ACC112 (cell line): ENCODE measurements around the gene RXRA.

Source experiments
- H2AFZ ChIP-seq: fragments of 200-600 bp; sonication (generic); one replicate; pipeline ENCODE4 v1.6.0; 2017; ENCODE audit warnings: antibody characterized with exemption, low read length; ENCODE audit not compliant: unreplicated experiment
- H3K27ac ChIP-seq: fragments of 200-600 bp; sonication (generic); 2 replicates; pipeline ENCODE4 v1.5.1; 2014; ENCODE audit warnings: low read depth, mild to moderate bottlenecking, antibody characterized with exemption, low read length, moderate library complexity
- H3K27me3 ChIP-seq: fragments of 200-600 bp; sonication (generic); 2 replicates; pipeline ENCODE4 v1.6.1; 2014; ENCODE audit warnings: mild to moderate bottlenecking, antibody characterized with exemption, low read length, moderate library complexity, mixed read lengths; ENCODE audit not compliant: insufficient read depth
- H3K36me3 ChIP-seq: fragments of 200-600 bp; sonication (generic); 2 replicates; pipeline ENCODE4 v1.6.1; 2016; ENCODE audit warnings: mild to moderate bottlenecking, antibody characterized with exemption, low read length, moderate library complexity, mixed read lengths; ENCODE audit not compliant: insufficient read depth
- H3K4me1 ChIP-seq: fragments of 200-600 bp; sonication (generic); one replicate; pipeline ENCODE4 v1.6.1; 2016; ENCODE audit warnings: low read length, mixed read lengths; ENCODE audit not compliant: insufficient read depth, unreplicated experiment, control insufficient read depth
- H3K4me3 ChIP-seq: fragments of 200-600 bp; sonication (generic); 2 replicates; pipeline ENCODE4 v1.5.1; 2014; ENCODE audit warnings: mild to moderate bottlenecking, low read depth, low read length
- H3K79me2 ChIP-seq: fragments of 200-600 bp; sonication (generic); one replicate; pipeline ENCODE4 v1.6.0; 2016; ENCODE audit warnings: low read length; ENCODE audit not compliant: control insufficient read depth, unreplicated experiment, insufficient read depth

Gene RXRA

GRCh38 chr9:134373953-134374300, 47.7 kb downstream of the RXRA start:
- Histone ChIP-seq H3K27me3 (no peaks in the 10 kb centered on the region), H3K4me3 (no peak overlapping the region), H3K79me2 (peaks cover 64% of the 10 kb centered on the region), H3K27ac (no peak overlapping the region), H3K36me3 (no peaks in the 10 kb centered on the region), H3K4me1 (peaks cover 19% of the 10 kb centered on the region), H2AFZ (no peak overlapping the region)

DNA sequence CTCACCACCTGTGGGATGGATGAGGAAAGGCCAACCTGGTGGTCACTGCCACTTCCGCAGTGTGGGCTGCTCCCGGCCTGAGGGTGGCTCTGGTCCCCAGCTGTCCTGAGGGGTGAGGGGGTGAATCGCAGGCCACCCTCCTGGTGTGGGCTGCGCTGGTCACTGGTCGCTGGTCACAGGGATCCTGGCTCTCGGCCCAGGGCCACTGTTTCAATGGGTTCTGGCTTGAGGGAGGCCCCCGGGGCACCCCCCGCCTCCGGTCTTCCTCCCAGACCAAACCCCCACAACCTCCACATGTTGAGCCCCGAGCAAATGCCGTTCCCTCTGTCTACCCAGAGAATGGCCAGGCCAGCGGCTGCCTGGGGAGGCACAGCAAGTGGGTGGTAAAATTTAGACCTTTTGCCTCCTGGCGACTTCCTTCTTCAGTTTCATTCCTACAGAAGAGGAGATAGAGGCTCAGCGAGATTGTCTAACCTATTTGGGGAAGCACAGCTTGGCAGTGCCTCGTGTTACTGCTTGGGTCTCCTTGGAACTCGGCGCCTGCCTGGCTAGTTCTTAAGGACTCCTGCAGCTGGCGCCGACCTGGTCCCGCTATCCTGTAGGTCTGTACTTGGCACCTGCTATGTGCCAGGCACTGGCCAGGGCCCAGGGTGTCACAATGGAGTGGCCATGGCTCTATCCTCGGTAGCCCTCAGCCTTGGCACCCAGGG, 48.2 kb downstream of the RXRA start:
- H2AFZ ChIP-seq = no peak overlapping the region
- no peak overlapping the region for H3K27ac ChIP-seq
- peaks cover 24% of the 10 kb centered on the region for H3K4me1 ChIP-seq
- no peaks in the 10 kb centered on the region for H3K27me3 ChIP-seq
- H3K4me3 ChIP-seq = no peak overlapping the region
- no peaks in the 10 kb centered on the region for H3K36me3 ChIP-seq
- peaks cover 64% of the 10 kb centered on the region for H3K79me2 ChIP-seq

DNA sequence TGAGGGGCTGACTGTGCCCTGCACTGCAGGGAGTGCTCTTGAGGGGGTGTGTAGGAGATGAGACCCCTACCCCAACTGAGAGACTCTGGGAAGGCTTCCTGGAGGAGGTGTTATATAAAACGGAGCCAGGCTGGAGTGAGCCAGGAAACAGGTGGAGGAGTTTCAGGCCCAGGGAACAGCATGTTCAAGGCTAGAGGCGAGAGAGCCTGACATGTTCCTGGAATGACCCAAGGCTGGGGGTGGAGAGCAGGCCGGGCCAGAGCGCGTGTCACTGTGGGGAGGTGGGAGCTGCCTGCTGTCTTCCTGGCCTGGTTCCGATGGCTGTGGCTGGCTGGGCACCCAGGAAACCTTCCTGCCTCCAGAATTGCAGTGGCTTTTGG, 48.7 kb downstream of the RXRA start:
- H3K27ac ChIP-seq = no peak overlapping the region
- H3K36me3 ChIP-seq = no peaks in the 10 kb centered on the region
- H3K4me1 ChIP-seq = peaks cover 24% of the 10 kb centered on the region
- H3K4me3 ChIP-seq = no peak overlapping the region
- H3K79me2 ChIP-seq = peaks cover 59% of the 10 kb centered on the region
- no peak overlapping the region for H2AFZ ChIP-seq
- H3K27me3 ChIP-seq = no peaks in the 10 kb centered on the region

- Histone ChIP-seq H3K4me3 (no peak overlapping the region), H3K27me3 (no peaks in the 10 kb centered on the region), H3K36me3 (no peaks in the 10 kb centered on the region), H2AFZ (no peak overlapping the region), H3K79me2 (peaks cover 58% of the 10 kb centered on the region), H3K27ac (no peak overlapping the region), H3K4me1 (peaks cover 24% of the 10 kb centered on the region)
Observed at GRCh38 chr9:134375430-134376385, 49.5 kb downstream of the RXRA start.

GRCh38 chr9:134376386-134377142, 50.3 kb downstream of the RXRA start:
- Histone ChIP-seq H3K36me3 (no peaks in the 10 kb centered on the region), H2AFZ (no peak overlapping the region), H3K4me3 (no peak overlapping the region), H3K4me1 (peaks cover 24% of the 10 kb centered on the region), H3K27me3 (no peaks in the 10 kb centered on the region), H3K79me2 (peaks cover 58% of the 10 kb centered on the region), H3K27ac (no peak overlapping the region)

- Histone ChIP-seq H2AFZ (no peak overlapping the region), H3K27ac (no peak overlapping the region), H3K27me3 (no peaks in the 10 kb centered on the region), H3K79me2 (peaks cover 52% of the 10 kb centered on the region), H3K4me3 (no peak overlapping the region), H3K4me1 (peaks cover 24% of the 10 kb centered on the region), H3K36me3 (no peaks in the 10 kb centered on the region)
Observed at GRCh38 chr9:134377143-134377484, 50.9 kb downstream of the RXRA start.

GRCh38 chr9:134377976-134378375, 51.7 kb downstream of the RXRA start:
- Histone ChIP-seq H3K4me1 (peaks cover 24% of the 10 kb centered on the region), H3K4me3 (no peak overlapping the region), H3K36me3 (no peaks in the 10 kb centered on the region), H3K27me3 (no peaks in the 10 kb centered on the region), H2AFZ (no peak overlapping the region), H3K27ac (no peak overlapping the region), H3K79me2 (peaks cover 45% of the 10 kb centered on the region)

- H3K27ac ChIP-seq = no peak overlapping the region
- peaks cover 47% of the 10 kb centered on the region for H3K79me2 ChIP-seq
- H3K36me3 ChIP-seq = no peaks in the 10 kb centered on the region
- H3K4me1 ChIP-seq = peaks cover 24% of the 10 kb centered on the region
- no peaks in the 10 kb centered on the region for H3K27me3 ChIP-seq
- H3K4me3 ChIP-seq = no peak overlapping the region
- H2AFZ ChIP-seq = no peak overlapping the region
Observed at GRCh38 chr9:134378901-134379338, 52.7 kb downstream of the RXRA start.

DNA sequence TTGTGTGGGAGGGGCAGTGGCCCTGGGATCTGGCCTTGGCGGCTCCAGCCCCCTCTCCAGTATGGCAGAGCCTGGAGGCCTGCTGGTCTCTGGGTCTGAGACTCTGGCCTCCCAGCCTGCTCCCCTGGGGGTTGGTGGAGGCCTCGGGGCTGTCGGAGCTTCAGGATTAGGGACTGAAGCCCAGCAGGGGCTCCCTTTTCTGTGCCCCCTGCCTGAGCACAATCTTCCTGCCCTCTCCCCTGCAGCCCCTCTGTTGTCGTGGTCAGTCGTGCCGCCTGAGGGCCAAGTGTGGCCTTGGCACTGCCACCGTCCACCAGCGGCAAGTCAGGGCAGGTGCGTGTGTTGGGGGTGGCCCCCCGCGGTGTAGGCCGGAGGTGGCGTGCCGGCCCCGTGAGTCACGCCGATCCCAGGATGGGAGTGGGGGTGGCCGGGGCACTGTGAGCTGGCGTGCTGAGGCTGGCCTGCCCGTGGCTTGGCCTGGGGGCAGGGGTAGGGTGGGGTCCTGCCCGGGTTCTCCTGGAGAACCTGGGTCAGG, 53.6 kb downstream of the RXRA start:
- Histone ChIP-seq H2AFZ (no peak overlapping the region), H3K79me2 (peaks cover 47% of the 10 kb centered on the region), H3K4me1 (peaks cover 28% of the 10 kb centered on the region), H3K27ac (no peak overlapping the region), H3K36me3 (no peaks in the 10 kb centered on the region), H3K4me3 (no peak overlapping the region), H3K27me3 (no peaks in the 10 kb centered on the region)

GRCh38 chr9:134380542-134381271, 54.5 kb downstream of the RXRA start:
- Histone ChIP-seq H3K4me1 (peaks cover 31% of the 10 kb centered on the region), H3K4me3 (no peak overlapping the region), H3K27me3 (no peaks in the 10 kb centered on the region), H3K79me2 (peaks cover 48% of the 10 kb centered on the region), H2AFZ (no peak overlapping the region), H3K36me3 (no peaks in the 10 kb centered on the region), H3K27ac (no peak overlapping the region)
